GM23338 (cell line): Measurements from ENCODE around the gene PALMD. TPM values are rescaled to one million over a fixed set of nuclear protein-coding genes. Genes with fewer than 3 reads are reported as not detected.

Source experiments
- ATAC-seq: fragments of 200-7000 bp; cut with Tn5 transposase; 3 replicates; pipeline ENCODE4 v1.9.1; 2020
- DNase-seq: peaks from one replicate; pipeline ENCODE4 v3.0.0-alpha.2; 2015; ENCODE audit warnings: low spot score
- H2AFZ ChIP-seq: fragments of 200-600 bp; sonication (generic); 2 replicates; pipeline ENCODE4 v1.8.0; 2016; ENCODE audit warnings: antibody characterized with exemption, mild to moderate bottlenecking, moderate library complexity
- H3F3A ChIP-seq: fragments of 200-600 bp; sonication (generic); replicated peaks from 2 replicates; pipeline ENCODE4 v1.8.0; 2017; ENCODE audit warnings: antibody characterized with exemption, mixed run types, low read depth
- H3K27ac ChIP-seq: fragments of 200-600 bp; sonication (generic); 2 replicates; pipeline ENCODE4 v1.6.1; 2016; ENCODE audit warnings: low read depth
- H3K27me3 ChIP-seq: fragments of 200-600 bp; sonication (generic); 2 replicates; pipeline ENCODE4 v1.8.0; 2016; ENCODE audit warnings: mild to moderate bottlenecking, mixed run types, moderate library complexity; ENCODE audit not compliant: insufficient read depth
- H3K36me3 ChIP-seq: fragments of 200-600 bp; sonication (generic); 2 replicates; pipeline ENCODE4 v1.8.0; 2016; ENCODE audit warnings: mild to moderate bottlenecking; ENCODE audit not compliant: insufficient read depth
- H3K4me1 ChIP-seq: fragments of 200-600 bp; sonication (generic); 2 replicates; pipeline ENCODE4 v1.8.0; 2016; ENCODE audit warnings: mild to moderate bottlenecking, moderate library complexity; ENCODE audit not compliant: insufficient read depth
- H3K4me2 ChIP-seq: fragments of 200-600 bp; sonication (generic); 2 replicates; pipeline ENCODE4 v1.7.1; 2017; ENCODE audit warnings: mixed run types
- H3K4me3 ChIP-seq: fragments of 200-600 bp; sonication (generic); 2 replicates; pipeline ENCODE4 v1.6.1; 2016; ENCODE audit warnings: mixed run types
- H3K79me2 ChIP-seq: fragments of 200-600 bp; sonication (generic); replicated peaks from 2 replicates; pipeline ENCODE4 v1.8.0; 2017; ENCODE audit warnings: mild to moderate bottlenecking; ENCODE audit not compliant: insufficient read depth
- H3K9me2 ChIP-seq: fragments of 200-600 bp; sonication (generic); 2 replicates; pipeline ENCODE4 v1.8.0; 2017; ENCODE audit not compliant: insufficient read depth
- H4K20me1 ChIP-seq: fragments of 200-600 bp; sonication (generic); replicated peaks from 2 replicates; pipeline ENCODE4 v1.8.0; 2017; ENCODE audit warnings: mild to moderate bottlenecking; ENCODE audit not compliant: insufficient read depth
- H3K27ac Mint-ChIP-seq: 2 replicates; pipeline ENCODE4 v1.8.0; 2020; ENCODE audit warnings: inconsistent platforms, mild to moderate bottlenecking, moderate library complexity, mixed read lengths
- H3K27me3 Mint-ChIP-seq: 3 replicates; pipeline ENCODE4 v1.8.0; 2022; ENCODE audit warnings: low read depth, mild to moderate bottlenecking, moderate library complexity, mixed read lengths, inconsistent platforms; ENCODE audit not compliant: insufficient read depth, poor library complexity
- H3K36me3 Mint-ChIP-seq: 3 replicates; pipeline ENCODE4 v1.8.0; 2021; ENCODE audit warnings: low read depth, mild to moderate bottlenecking, inconsistent platforms, moderate library complexity, mixed read lengths
- H3K4me1 Mint-ChIP-seq: 3 replicates; pipeline ENCODE4 v1.8.0; 2020; ENCODE audit warnings: mild to moderate bottlenecking, inconsistent platforms, mixed read lengths
- H3K4me3 Mint-ChIP-seq: 3 replicates; pipeline ENCODE4 v1.8.0; 2021; ENCODE audit warnings: moderate library complexity, mild to moderate bottlenecking, inconsistent platforms, mixed read lengths
- H3K9me3 Mint-ChIP-seq: 3 replicates; pipeline ENCODE4 v1.8.0; 2020; ENCODE audit warnings: moderate library complexity, mild to moderate bottlenecking, inconsistent platforms, mixed read lengths
- CREB1 ChIP-seq: fragments of 250-450 bp; sonication (Bioruptor Pico); IDR thresholded peaks from 2 replicates; pipeline ENCODE4 v1.5.0; 2020; ENCODE audit warnings: low read depth, mild to moderate bottlenecking, moderate library complexity
- EZH2 ChIP-seq: fragments of 200-600 bp; sonication (generic); IDR thresholded peaks from one replicate; pipeline ENCODE4 v1.8.0; 2017; ENCODE audit warnings: antibody characterized with exemption, mild to moderate bottlenecking, low read depth; ENCODE audit not compliant: unreplicated experiment
- EZH2phosphoT487 ChIP-seq: fragments of 200-600 bp; sonication (generic); IDR thresholded peaks from one replicate; pipeline ENCODE4 v1.8.1; 2018; ENCODE audit warnings: antibody characterized with exemption; ENCODE audit not compliant: unreplicated experiment
- JUNB ChIP-seq: IDR thresholded peaks from one replicate; pipeline ENCODE4 v1.6.1; 2016; ENCODE audit warnings: antibody characterized with exemption; ENCODE audit not compliant: unreplicated experiment
- NANOG ChIP-seq: IDR thresholded peaks from 2 replicates; pipeline ENCODE4 v1.6.1; 2016; ENCODE audit warnings: antibody characterized with exemption, borderline replicate concordance
- ZNF331 ChIP-seq: fragments of 250-450 bp; sonication (Bioruptor Pico); IDR thresholded peaks from 2 replicates; pipeline ENCODE4 v1.5.0; 2020; ENCODE audit warnings: low read depth, mild to moderate bottlenecking, moderate library complexity
- polyA plus RNA-seq: library from polyadenylated mRNA; unstranded; fragments of >200 nt; fragmentation: Nextera tagmentation; extraction: Ambion mirVana; gene quantifications from 2 replicates; pipeline ENCODE4 v1.2.1, GENCODE V29; 2016
- total RNA-seq: library from RNA; depleted of rRNA; stranded (reverse); fragments of >200 nt; shearing (Covaris generic); gene quantifications from 2 replicates; pipeline ENCODE4 v1.2.3, GENCODE V29; 2014
- TF ChIP-seq, protein P1 (sequence below), 2 experiments: fragments of 200-600 bp in 1 of 2; sonication (generic) in 1 of 2; conservative IDR thresholded peaks; 2 replicates each; pipeline versions ENCODE4 v1.5.1 to v1.6.1; 2016 to 2017; ENCODE audit warnings: antibody characterized with exemption in 2 of 2, low read depth in 2 of 2, mild to moderate bottlenecking in 2 of 2, moderate library complexity in 1 of 2
- TF ChIP-seq, protein P2 (sequence below): IDR thresholded peaks from one replicate; pipeline ENCODE4 v1.6.1; 2018; ENCODE audit warnings: antibody characterized with exemption; ENCODE audit not compliant: unreplicated experiment

Gene PALMD
- total and polyA plus RNA-seq, 2 experiments from 2014 or later, result not detected

- TF ChIP-seq, protein P1, sequence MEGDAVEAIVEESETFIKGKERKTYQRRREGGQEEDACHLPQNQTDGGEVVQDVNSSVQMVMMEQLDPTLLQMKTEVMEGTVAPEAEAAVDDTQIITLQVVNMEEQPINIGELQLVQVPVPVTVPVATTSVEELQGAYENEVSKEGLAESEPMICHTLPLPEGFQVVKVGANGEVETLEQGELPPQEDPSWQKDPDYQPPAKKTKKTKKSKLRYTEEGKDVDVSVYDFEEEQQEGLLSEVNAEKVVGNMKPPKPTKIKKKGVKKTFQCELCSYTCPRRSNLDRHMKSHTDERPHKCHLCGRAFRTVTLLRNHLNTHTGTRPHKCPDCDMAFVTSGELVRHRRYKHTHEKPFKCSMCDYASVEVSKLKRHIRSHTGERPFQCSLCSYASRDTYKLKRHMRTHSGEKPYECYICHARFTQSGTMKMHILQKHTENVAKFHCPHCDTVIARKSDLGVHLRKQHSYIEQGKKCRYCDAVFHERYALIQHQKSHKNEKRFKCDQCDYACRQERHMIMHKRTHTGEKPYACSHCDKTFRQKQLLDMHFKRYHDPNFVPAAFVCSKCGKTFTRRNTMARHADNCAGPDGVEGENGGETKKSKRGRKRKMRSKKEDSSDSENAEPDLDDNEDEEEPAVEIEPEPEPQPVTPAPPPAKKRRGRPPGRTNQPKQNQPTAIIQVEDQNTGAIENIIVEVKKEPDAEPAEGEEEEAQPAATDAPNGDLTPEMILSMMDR (conservative IDR thresholded peaks at IDR 0.05; ENCODE audit: low read depth in 2 of 2), result no peak
- TF ChIP-seq EZH2 (no peak), JUNB (no peak)
- TF ChIP-seq, protein P2, sequence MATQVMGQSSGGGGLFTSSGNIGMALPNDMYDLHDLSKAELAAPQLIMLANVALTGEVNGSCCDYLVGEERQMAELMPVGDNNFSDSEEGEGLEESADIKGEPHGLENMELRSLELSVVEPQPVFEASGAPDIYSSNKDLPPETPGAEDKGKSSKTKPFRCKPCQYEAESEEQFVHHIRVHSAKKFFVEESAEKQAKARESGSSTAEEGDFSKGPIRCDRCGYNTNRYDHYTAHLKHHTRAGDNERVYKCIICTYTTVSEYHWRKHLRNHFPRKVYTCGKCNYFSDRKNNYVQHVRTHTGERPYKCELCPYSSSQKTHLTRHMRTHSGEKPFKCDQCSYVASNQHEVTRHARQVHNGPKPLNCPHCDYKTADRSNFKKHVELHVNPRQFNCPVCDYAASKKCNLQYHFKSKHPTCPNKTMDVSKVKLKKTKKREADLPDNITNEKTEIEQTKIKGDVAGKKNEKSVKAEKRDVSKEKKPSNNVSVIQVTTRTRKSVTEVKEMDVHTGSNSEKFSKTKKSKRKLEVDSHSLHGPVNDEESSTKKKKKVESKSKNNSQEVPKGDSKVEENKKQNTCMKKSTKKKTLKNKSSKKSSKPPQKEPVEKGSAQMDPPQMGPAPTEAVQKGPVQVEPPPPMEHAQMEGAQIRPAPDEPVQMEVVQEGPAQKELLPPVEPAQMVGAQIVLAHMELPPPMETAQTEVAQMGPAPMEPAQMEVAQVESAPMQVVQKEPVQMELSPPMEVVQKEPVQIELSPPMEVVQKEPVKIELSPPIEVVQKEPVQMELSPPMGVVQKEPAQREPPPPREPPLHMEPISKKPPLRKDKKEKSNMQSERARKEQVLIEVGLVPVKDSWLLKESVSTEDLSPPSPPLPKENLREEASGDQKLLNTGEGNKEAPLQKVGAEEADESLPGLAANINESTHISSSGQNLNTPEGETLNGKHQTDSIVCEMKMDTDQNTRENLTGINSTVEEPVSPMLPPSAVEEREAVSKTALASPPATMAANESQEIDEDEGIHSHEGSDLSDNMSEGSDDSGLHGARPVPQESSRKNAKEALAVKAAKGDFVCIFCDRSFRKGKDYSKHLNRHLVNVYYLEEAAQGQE, result no peak
Measured at GRCh38 chr1:99652881-99653281, 7.0 kb downstream of the PALMD start (continued).

DNA sequence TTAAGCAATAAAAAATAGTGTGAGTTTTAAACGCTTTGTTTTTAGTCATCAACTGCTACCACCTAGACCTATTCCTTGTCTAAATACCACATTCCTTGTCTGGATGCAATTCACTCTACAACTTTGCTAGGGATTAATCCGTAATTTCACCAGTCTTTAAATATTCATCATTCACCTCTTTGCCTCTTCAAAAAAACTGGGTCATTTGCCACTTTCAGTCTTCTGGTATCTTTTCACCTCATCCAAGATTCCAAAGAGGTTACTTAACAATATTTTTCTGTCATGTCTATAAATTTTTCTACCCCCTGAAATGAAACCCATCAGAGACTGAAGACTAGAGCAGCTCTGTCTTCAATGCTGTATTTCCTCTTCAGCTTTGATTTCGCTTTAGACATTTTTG lies 9.5 kb downstream of the PALMD start:
- no peaks in the 10 kb centered on the region for H3K79me2 ChIP-seq
- no peak for ATAC-seq
- H4K20me1 ChIP-seq, result no peaks in the 10 kb centered on the region
- TF ChIP-seq, protein P2, result no peak
- TF ChIP-seq ZNF331 (CRISPR knock-in tag), result no peak
- TF ChIP-seq EZH2phosphoT487, result no peak
- no peak for TF ChIP-seq JUNB
- TF ChIP-seq NANOG, result no peak
- TF ChIP-seq, protein P1 (conservative IDR thresholded peaks at IDR 0.05; ENCODE audit: low read depth in 2 of 2), result no peak
- TF ChIP-seq CREB1, result no peak

More for the DNA sequence above, 9.5 kb downstream of the PALMD start:
- no peaks in the 10 kb centered on the region for H3K9me3 Mint-ChIP-seq
- H3K9me2 ChIP-seq, result no peaks in the 10 kb centered on the region
- H3K36me3 Mint-ChIP-seq, result no peaks in the 10 kb centered on the region
- no peak for DNase-seq
- H3K36me3 ChIP-seq, result no peaks in the 10 kb centered on the region
- H3K27me3 Mint-ChIP-seq, result peaks cover 2% of the 10 kb centered on the region
- no peak overlapping the region for H2AFZ ChIP-seq
- H3K27ac ChIP-seq, result no peak overlapping the region
- no peaks in the 10 kb centered on the region for H3K4me1 ChIP-seq
- peaks cover 12% of the 10 kb centered on the region; the same call in 2 of the 3 replicates for H3K4me1 Mint-ChIP-seq
- H3K27me3 ChIP-seq, result no peaks in the 10 kb centered on the region
- H3K4me3 Mint-ChIP-seq, result no peak overlapping the region
- H3K4me2 ChIP-seq, result no peak overlapping the region
- no peaks in the 10 kb centered on the region for H3F3A ChIP-seq
- H3K4me3 ChIP-seq, result no peak overlapping the region
- no peak overlapping the region for H3K27ac Mint-ChIP-seq
